K562 (cell line): ENCODE data around the gene ARV1. TPM values are rescaled to one million over a fixed set of nuclear protein-coding genes. Genes with fewer than 3 reads are reported as not detected.
"Not testable (repeated sequence)": the region's sequence is repeated elsewhere in the genome, so short reads cannot be mapped to it uniquely, and the experiment has no call there.

ENCODE experiments used
- ESRRA ChIP-seq: fragments of 450-650 bp; IDR thresholded peaks from 2 replicates; pipeline ENCODE4 v1.6.1; 2014; ENCODE audit warnings: low read depth, mild to moderate bottlenecking, moderate library complexity, borderline replicate concordance
- GTF2E2 ChIP-seq: fragments of 200-800 bp; sonication (Bioruptor generic); IDR thresholded peaks from 2 replicates; pipeline ENCODE4 v1.6.1; 2016; ENCODE audit warnings: missing genetic modification characterization, missing compliant biosample characterization
- HDAC3 ChIP-seq: fragments of 450-650 bp; IDR thresholded peaks from 2 replicates; pipeline ENCODE4 v1.6.1; 2018; ENCODE audit warnings: borderline replicate concordance, mild to moderate bottlenecking, moderate library complexity; ENCODE audit not compliant: partially characterized antibody
- MAZ ChIP-seq, 2 experiments: fragments of 450-650 bp in 1 of 2; sonication (generic) in 1 of 2; formaldehyde crosslinking; IDR thresholded peaks in 1 of 2; conservative IDR thresholded peaks in 1 of 2; 2 replicates each; pipeline versions ENCODE4 v1.4.0 to v1.5.0; 2020; ENCODE audit warnings: mild to moderate bottlenecking in 1 of 2, missing genetic modification reagents in 1 of 2
- MNT ChIP-seq, 2 experiments: fragments of 450-650 bp; conservative IDR thresholded peaks; 2 replicates each; pipeline ENCODE4 v1.6.1; 2017; ENCODE audit warnings: mild to moderate bottlenecking in 2 of 2, moderate library complexity in 2 of 2
- PHB2 ChIP-seq: fragments of 450-650 bp; IDR thresholded peaks from 2 replicates; pipeline ENCODE4 v1.6.1; 2017; ENCODE audit warnings: low read depth
- POLR2AphosphoS5 ChIP-seq: IDR thresholded peaks from 2 replicates; pipeline ENCODE4 v1.6.1; 2011; ENCODE audit warnings: mild to moderate bottlenecking, low read depth, low read length, moderate library complexity; ENCODE audit not compliant: control insufficient read depth, insufficient read depth
- REST ChIP-seq, 2 experiments: fragments of 450-650 bp; formaldehyde crosslinking in 1 of 2; IDR thresholded peaks; 2 replicates each; pipeline versions ENCODE4 v1.4.0 to v1.6.1; 2014 to 2020; ENCODE audit warnings: mild to moderate bottlenecking in 2 of 2, borderline replicate concordance in 1 of 2, low read depth in 1 of 2
- RNF2 ChIP-seq: sonication (generic); IDR thresholded peaks from 2 replicates; pipeline ENCODE4 v1.6.1; 2016
- TRIM24 ChIP-seq, 2 experiments: fragments of 450-650 bp; IDR thresholded peaks; 2 replicates each; pipeline ENCODE4 v1.6.1; 2016
- ZMIZ1 ChIP-seq, 2 experiments: fragments of 150-350 bp in 1 of 2; IDR thresholded peaks; 2 replicates each; pipeline ENCODE4 v1.6.1; 2012 to 2016; ENCODE audit warnings: low read depth in 2 of 2, low read length in 2 of 2, mild to moderate bottlenecking in 1 of 2, moderate library complexity in 1 of 2
- polyA plus RNA-seq, 8 experiments: library from polyadenylated mRNA; depleted of rRNA in 4 of 8; stranded (reverse) in 5 of 8; unstranded in 3 of 8; fragments of >200 nt; fragmentation: Nextera tagmentation in 2 of 8; fragmentation: Illumina TruSeq in 1 of 8; extraction: Ambion mirVana in 2 of 8; extraction: Trizol in 1 of 8; gene quantifications; 2 replicates each; pipeline versions ENCODE4 v1.2.1 to v1.2.3, GENCODE V29; 2011 to 2014; ENCODE audit warnings: inconsistent platforms in 1 of 8, missing spikeins in 1 of 8
- total RNA-seq, 7 experiments: library from RNA; depleted of rRNA in 6 of 7; stranded (reverse); fragments of >200 nt in 6 of 7; fragmentation: Illumina TruSeq in 2 of 7; extraction: Trizol in 2 of 7; gene quantifications; 2 replicates each; pipeline versions ENCODE4 v1.2.1 to v1.2.3, GENCODE V29; 2011 to 2021; ENCODE audit warnings: low replicate concordance in 1 of 7

ARV1 gene
- total and polyA plus RNA-seq, 9 of the 15 experiments (the other 6 are each of a cell fraction or from before 2014, with no cell fraction given), result 54.8 to 139 (median 74.0) TPM

GRCh38 chr1:230984622-230985515 is 6.0 kb downstream of the ARV1 start (continued):
- TF ChIP-seq REST (IDR thresholded peaks at IDR 0.05; ENCODE audit: borderline replicate concordance), result not testable (repeated sequence)
- TF ChIP-seq REST (CRISPR knock-in tag; IDR thresholded peaks at IDR 0.05; ENCODE audit: low read depth) (0 out of 2 replicates have a peak, but pooled peaks have one; percentile 22), ESRRA (peak; percentile 57; the same call in 1 of the 2 replicates), RNF2 (peak; percentile 69; the same call in 1 of the 2 replicates), HDAC3 (peak; percentile 85), GTF2E2 (tag) (0 out of 2 replicates have a peak, but pooled peaks have one; percentile 30), TRIM24 (IDR thresholded peaks at IDR 0.05) (peak; percentile 15 to 64; a peak in 3 of 4 replicates), PHB2 (0 out of 2 replicates have a peak, but pooled peaks have one; percentile 14), MNT (conservative IDR thresholded peaks at IDR 0.05) (peak in 1 of 2 experiments; percentile 57; a peak in 1 of 4 replicates), ZMIZ1 (IDR thresholded peaks at IDR 0.05; ENCODE audit: low read depth in 2 of 2, low read length in 2 of 2) (0 out of 4 replicates have a peak, but pooled peaks of 1 of the 2 experiments have one; percentile 10), MAZ (CRISPR knock-in tag; conservative IDR thresholded peaks at IDR 0.05 in 1 of 2, IDR thresholded peaks at IDR 0.05 in 1 of 2) (peak in 1 of 2 experiments; percentile 46; a peak in 2 of 4 replicates), POLR2AphosphoS5 (peak; percentile 46; the same call in 1 of the 2 replicates)
